ENCODE data around the gene PHPT1.

The PHPT1 gene

GRCh38 chr9:136847826-136848392 lies 1.3 kb upstream of the PHPT1 start:
- FAIRE-seq (peak; percentile 52), DNase-seq (ENCODE audit: low spot score) (peak; percentile 81)

- no peak for FAIRE-seq
- no peak for DNase-seq (ENCODE audit: low spot score)
Measured at GRCh38 chr9:136848393-136849037, 694 bp upstream of the PHPT1 start.

DNA sequence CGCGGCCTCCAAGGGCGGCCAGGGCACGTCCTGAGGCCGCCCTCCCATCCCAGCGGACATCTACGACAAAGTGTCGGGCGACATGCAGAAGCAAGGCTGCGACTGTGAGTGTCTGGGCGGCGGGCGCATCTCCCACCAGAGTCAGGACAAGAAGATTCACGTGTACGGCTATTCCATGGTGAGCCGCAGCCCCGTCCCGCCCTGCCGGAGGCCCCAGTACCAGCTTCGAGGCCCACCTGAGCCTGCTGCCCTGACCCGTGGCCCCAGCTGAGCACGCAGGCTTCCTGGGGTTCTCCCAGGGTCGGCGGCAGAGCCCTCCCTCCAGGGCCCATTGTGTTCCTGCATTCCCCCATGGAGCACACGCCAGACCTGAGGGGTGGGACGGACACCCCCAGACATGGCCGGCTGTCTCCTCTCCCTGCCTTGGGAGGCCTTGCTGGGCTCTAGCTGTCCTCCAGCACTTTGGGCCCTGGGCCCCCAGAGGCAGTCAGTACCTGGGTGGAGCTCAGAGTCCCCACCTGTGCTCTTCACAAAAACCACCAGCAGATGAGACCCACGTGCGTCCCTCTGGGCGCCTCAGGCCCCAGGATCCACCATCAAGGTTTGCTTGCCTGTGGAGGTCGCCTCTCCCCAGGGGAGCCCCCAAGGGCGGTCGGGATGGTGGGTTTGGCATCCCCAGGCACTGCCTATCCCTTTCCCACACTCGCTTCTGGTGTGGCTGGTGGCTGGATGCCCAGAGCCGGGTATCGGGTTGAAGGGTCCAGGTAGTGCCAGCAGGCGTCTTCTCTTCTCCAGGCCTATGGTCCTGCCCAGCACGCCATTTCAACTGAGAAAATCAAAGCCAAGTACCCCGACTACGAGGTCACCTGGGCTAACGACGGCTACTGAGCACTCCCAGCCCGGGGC lies 1.0 kb downstream of the PHPT1 start:
- FAIRE-seq = no peak
- DNase-seq (ENCODE audit: low spot score) = no peak

GRCh38 chr9:136850866-136851775 lies 1.9 kb downstream of the PHPT1 start:
- FAIRE-seq (no peak), DNase-seq (ENCODE audit: low spot score) (no peak)

DNA sequence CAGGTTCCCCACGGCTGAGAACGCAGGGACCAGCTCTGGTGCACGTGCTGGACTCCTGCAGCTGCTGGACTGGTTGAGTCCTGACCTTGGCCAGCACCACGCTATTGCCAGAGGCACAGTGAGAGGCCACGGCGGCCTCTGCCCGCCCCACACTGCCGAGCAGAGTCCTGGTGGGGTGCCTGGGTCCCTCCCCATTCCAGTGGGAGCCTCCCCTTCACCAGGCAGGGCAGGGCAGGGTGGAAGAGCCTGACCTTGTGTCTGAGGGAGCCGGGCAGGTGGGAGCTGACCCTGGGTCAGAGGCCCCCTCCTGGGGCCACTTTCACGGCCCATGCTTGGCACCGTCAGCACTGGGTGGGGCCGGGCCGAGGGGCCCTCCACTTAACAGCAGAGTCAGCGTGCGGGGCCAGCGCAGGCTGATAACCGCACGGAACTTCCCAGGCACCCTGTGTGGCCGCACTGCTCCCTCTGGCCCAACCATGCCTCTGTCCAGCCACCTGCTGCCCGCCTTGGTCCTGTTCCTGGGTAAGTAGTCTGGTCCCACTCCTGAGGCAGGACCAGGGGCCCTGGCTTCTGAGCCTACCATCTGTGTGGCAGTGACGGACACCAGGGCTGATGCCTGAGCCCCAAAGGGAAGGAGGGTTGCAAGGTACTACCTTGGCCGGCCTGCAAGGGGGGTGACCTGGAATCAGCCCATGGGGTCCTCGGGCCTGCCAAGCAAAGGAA lies 2.9 kb downstream of the PHPT1 start, which contains the start of gene MAMDC4:
TSS of gene MAMDC4 (plus strand) at position 406 of the 723 bp plus-strand sequence. CDS start at position 477, 71 bp downstream.
- FAIRE-seq (no peak), DNase-seq (ENCODE audit: low spot score) (no peak)

- DNase-seq (ENCODE audit: low spot score) (no peak), FAIRE-seq (no peak)
Measured at GRCh38 chr9:136852664-136853595, 3.7 kb downstream of the PHPT1 start.

GRCh38 chr9:136853596-136854112 lies 4.4 kb downstream of the PHPT1 start:
- no peak for FAIRE-seq
- no peak for DNase-seq (ENCODE audit: low spot score)

DNA sequence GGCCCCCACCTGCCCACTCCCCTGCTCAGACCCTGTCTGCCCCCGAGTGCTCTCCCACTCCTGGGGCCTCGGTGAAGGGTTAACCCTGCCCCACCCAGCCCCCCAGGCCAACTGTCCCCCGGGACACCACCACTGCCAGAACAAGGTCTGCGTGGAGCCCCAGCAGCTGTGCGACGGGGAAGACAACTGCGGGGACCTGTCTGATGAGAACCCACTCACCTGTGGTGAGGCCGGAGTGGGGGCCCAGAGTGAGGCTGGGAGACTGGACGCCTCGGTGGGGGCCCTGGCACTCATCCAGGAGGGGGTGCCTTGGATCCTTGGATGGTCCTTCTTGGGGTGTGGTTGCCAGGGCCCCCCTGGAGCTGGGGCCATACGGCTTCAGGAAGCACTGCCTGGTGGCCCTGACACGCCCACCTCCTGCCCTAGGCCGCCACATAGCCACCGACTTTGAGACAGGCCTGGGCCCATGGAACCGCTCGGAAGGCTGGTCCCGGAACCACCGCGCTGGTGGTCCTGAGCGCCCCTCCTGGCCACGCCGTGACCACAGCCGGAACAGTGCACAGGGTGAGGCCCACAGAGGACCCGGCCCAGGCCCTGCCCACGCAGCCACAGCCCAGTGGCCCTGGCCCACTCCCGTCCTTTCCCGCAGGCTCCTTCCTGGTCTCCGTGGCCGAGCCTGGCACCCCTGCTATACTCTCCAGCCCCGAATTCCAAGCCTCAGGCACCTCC lies 5.1 kb downstream of the PHPT1 start:
- FAIRE-seq = no peak
- no peak for DNase-seq (ENCODE audit: low spot score)

DNA sequence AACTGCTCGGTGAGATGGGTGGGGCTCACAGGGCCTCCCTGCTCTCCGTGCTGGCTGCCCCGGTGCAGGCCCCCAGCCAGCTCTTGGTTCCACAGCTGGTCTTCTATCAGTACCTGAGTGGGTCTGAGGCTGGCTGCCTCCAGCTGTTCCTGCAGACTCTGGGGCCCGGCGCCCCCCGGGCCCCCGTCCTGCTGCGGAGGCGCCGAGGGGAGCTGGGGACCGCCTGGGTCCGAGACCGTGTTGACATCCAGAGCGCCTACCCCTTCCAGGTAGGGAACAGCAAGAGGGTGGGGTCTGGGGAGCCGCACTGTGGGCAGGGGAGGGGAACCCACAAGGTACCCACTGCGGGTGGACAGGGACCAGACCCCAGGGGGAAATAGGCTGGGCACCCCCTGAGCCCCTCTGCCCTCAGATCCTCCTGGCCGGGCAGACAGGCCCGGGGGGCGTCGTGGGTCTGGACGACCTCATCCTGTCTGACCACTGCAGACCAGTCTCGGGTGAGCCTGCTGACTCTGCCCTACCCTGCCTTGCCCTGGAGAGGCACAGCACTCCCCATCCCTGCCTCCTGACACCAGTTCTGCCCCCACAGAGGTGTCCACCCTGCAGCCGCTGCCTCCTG lies 5.7 kb downstream of the PHPT1 start:
- DNase-seq (ENCODE audit: low spot score) (no peak), FAIRE-seq (no peak)

DNA sequence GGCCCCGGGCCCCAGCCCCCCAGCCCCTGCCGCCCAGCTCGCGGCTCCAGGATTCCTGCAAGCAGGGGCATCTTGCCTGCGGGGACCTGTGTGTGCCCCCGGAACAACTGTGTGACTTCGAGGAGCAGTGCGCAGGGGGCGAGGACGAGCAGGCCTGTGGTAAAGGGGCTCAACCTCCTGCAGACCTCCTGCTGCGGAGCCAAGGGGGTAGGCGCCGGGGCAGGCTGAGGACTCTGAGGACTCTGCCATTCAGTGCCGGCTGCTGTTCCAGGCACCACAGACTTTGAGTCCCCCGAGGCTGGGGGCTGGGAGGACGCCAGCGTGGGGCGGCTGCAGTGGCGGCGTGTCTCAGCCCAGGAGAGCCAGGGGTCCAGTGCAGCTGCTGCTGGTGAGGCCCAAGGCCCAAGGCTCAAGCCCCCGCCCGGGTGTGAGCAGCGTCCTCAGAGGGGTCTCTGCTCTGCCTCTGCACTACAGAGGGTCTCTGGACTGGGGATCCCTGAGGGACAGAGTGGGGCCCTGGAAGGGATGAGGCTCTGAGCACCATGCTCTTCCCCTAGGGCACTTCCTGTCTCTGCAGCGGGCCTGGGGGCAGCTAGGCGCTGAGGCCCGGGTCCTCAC lies 6.4 kb downstream of the PHPT1 start:
- FAIRE-seq (no peak), DNase-seq (ENCODE audit: low spot score) (no peak)

DNA sequence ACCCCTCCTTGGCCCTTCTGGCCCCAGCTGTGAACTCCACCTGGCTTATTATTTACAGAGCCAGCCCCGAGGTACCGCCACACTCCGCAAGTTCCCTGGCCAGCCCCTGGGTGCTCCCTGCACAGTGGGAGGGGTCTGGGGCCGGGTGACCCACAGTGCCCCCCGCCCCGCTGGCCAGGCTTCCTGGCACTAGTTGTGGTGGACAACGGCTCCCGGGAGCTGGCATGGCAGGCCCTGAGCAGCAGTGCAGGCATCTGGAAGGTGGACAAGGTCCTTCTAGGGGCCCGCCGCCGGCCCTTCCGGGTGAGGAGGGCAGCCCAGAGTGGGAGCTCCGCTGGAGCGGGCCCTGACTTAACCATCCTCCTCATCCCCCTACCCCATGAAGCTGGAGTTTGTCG lies 6.9 kb downstream of the PHPT1 start:
- FAIRE-seq = no peak
- DNase-seq (ENCODE audit: low spot score) = no peak

DNA sequence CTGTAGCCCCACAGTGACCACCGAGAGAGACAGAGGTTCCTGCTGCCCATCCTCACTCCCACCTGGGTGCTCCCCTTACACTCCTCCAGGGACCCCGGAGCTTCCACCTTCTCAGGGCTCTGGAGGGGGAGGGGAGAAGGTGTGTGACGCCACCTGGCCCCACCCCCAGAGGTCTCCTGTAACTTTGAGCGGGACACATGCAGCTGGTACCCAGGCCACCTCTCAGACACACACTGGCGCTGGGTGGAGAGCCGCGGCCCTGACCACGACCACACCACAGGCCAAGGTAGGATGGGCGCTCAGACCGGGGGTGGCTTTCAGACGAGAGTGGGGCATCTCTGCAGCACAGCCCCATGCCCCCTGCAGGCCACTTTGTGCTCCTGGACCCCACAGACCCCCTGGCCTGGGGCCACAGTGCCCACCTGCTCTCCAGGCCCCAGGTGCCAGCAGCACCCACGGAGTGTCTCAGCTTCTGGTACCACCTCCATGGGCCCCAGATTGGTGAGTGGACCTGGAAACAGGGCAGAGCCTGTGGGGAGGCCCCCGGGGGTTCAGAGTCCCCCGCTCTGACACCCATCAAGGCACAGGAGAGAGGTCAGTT lies 7.4 kb downstream of the PHPT1 start:
- DNase-seq (ENCODE audit: low spot score) (no peak), FAIRE-seq (no peak)

- FAIRE-seq = no peak
- DNase-seq (ENCODE audit: low spot score) = no peak
Measured at GRCh38 chr9:136857166-136857565, 8.0 kb downstream of the PHPT1 start.

DNA sequence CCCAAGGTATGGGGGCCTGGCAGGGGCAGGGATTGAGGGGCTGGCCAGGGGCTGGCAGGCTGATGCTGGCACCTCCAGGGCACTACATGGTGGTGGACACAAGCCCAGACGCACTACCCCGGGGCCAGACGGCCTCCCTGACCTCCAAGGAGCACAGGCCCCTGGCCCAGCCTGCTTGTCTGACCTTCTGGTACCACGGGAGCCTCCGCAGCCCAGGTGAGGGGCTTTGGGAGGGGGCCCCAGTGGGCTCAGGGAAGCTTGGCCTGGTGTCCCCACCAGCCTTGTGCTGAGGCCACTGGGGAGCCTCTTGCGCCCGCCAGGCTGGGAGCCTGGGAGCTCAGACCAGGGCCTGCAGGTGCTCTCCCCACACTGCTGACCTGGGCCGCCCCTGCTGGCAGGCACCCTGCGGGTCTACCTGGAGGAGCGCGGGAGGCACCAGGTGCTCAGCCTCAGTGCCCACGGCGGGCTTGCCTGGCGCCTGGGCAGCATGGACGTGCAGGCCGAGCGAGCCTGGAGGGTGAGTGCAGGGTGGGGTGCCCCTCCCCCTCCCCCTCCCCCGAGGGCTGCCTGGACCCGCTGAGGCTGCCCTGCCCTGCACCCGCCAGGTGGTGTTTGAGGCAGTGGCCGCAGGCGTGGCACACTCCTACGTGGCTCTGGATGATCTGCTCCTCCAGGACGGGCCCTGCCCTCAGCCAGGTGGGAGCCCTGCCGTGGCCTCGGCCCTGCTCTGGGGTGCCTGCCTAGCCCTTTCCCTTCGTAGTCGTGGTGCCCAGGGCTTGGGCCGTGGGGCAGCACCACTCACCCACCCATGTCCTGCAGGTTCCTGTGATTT lies 8.6 kb downstream of the PHPT1 start:
- FAIRE-seq = no peak
- DNase-seq (ENCODE audit: low spot score) = no peak

DNA sequence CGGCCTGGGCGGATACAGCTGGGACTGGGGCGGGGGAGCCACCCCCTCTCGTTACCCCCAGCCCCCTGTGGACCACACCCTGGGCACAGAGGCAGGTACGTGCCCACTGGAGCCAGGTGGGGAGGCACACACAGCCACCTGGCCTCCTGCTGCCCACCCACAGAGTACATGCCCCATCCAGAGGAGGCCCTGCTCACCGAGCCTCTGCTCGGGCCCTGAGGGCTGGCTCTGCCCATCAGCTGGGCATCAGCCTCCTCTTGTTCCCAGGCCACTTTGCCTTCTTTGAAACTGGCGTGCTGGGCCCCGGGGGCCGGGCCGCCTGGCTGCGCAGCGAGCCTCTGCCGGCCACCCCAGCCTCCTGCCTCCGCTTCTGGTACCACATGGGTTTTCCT lies 9.2 kb downstream of the PHPT1 start:
- FAIRE-seq (no peak), DNase-seq (ENCODE audit: low spot score) (no peak)
